ENCODE results near the gene PLA2G2F.

Gene PLA2G2F

GRCh38 chr1:20095564-20096434 is 43.3 kb upstream of the PLA2G2F start:
- no peak for TF ChIP-seq CTCF (conservative IDR thresholded peaks at IDR 0.05)
- no peak overlapping the region for H3K27ac ChIP-seq

GRCh38 chr1:20096840-20097447 is 42.2 kb upstream of the PLA2G2F start:
- no peak for TF ChIP-seq CTCF (conservative IDR thresholded peaks at IDR 0.05)

GRCh38 chr1:20099533-20099932 is 39.6 kb upstream of the PLA2G2F start:
- TF ChIP-seq CTCF (conservative IDR thresholded peaks at IDR 0.05) = no peak
- no peak overlapping the region for H3K27ac ChIP-seq

More at GRCh38 chr1:20096840-20097447, 42.2 kb upstream of the PLA2G2F start:
- H3K27ac ChIP-seq = no peak overlapping the region

GRCh38 chr1:20100632-20101355 is 38.3 kb upstream of the PLA2G2F start:
- peak overlapping the region; percentile 82; the same call in 1 of the 2 replicates for H3K27ac ChIP-seq
- TF ChIP-seq CTCF (conservative IDR thresholded peaks at IDR 0.05) = peak; percentile 90

- peak overlapping the region; percentile 82; the same call in 1 of the 2 replicates for H3K27ac ChIP-seq
- TF ChIP-seq CTCF (conservative IDR thresholded peaks at IDR 0.05) = no peak
These were observed 36.2 kb upstream of the PLA2G2F start for GRCh38 chr1:20102875-20103274.

- peak overlapping the region; percentile 82 for H3K27ac ChIP-seq
- TF ChIP-seq CTCF (conservative IDR thresholded peaks at IDR 0.05) = no peak
These were observed 33.3 kb upstream of the PLA2G2F start for GRCh38 chr1:20105856-20106255.

GRCh38 chr1:20107351-20107750 is 31.8 kb upstream of the PLA2G2F start:
- no peak for TF ChIP-seq CTCF (conservative IDR thresholded peaks at IDR 0.05)
- peak overlapping the region; percentile 82; the same call in 1 of the 2 replicates for H3K27ac ChIP-seq
